Measurements from ENCODE around the gene SH2D1A. TPM values are rescaled to one million over a fixed set of nuclear protein-coding genes. Genes with fewer than 3 reads are reported as not detected.

SH2D1A gene
- total RNA-seq: not detected in 2 replicates

GRCh38 chrX:124346117-124346876, at the start of gene SH2D1A:
Gene SH2D1A (plus strand): TSS chrX:124346563. CDS start chrX:124346643, 80 bp downstream.

GRCh38 chrX:124332481-124333424, 13.6 kb upstream of the SH2D1A start, which contains the start of gene TEX13D:
Gene TEX13D (plus strand): TSS chrX:124332660. CDS start chrX:124332918, 258 bp downstream.

Other genes starting within 250 kb of the SH2D1A start
- gene TEX13D, start 13.9 kb upstream of the SH2D1A start, total RNA-seq: not detected in 2 replicates

Data from epithelial cell of alveolus of lung (primary cell).